ENCODE measurements around the gene KLK15. TPM values are rescaled to one million over a fixed set of nuclear protein-coding genes. Genes with fewer than 3 reads are reported as not detected.

KLK15 gene
- total RNA-seq, 1 donor from 2014 or later: not detected

- Mint-ChIP-seq H3K4me3 (ENCODE audit: unreplicated experiment) (no peak overlapping the region), H3K27ac (ENCODE audit: unreplicated experiment) (no peak overlapping the region), H3K9me3 (ENCODE audit: low read depth) (peaks cover 14% of the 10 kb centered on the region), H3K4me1 (ENCODE audit: low read depth) (no peaks in the 10 kb centered on the region), H3K27me3 (ENCODE audit: low read depth) (peaks cover 29% of the 10 kb centered on the region), H3K36me3 (ENCODE audit: low read depth) (peaks cover 2% of the 10 kb centered on the region)
- no peak for TF ChIP-seq CTCF (IDR thresholded peaks at IDR 0.05)
- no peak for DNase-seq (ENCODE audit: low spot score)
Observed at GRCh38 chr19:50843701-50844221, 10.4 kb upstream of the KLK15 start.

DNA sequence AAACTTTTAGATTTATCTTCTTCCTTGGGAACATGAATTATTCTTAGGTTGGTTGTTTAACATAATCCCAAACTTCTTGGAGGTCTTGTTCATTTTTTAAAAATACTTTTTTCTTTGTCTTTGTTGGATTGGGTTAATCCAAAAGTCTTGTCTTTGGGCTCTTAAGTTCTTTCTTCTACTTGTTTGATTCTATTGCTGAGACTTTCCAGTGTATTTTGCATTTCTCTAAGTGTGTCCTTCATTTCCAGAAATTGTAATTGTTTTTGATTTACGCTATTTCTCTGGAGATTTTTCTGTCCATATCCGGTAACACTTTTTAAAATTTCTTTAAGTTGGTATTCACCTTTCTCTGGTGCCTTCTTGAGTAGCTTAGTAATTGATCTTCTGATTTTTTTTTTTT lies 9.8 kb upstream of the KLK15 start:
- peaks cover 25% of the 10 kb centered on the region for H3K27me3 Mint-ChIP-seq (ENCODE audit: low read depth)
- H3K4me3 Mint-ChIP-seq (ENCODE audit: unreplicated experiment): no peak overlapping the region
- no peak for DNase-seq (ENCODE audit: low spot score)
- peaks cover 2% of the 10 kb centered on the region for H3K36me3 Mint-ChIP-seq (ENCODE audit: low read depth)
- no peak overlapping the region for H3K27ac Mint-ChIP-seq (ENCODE audit: unreplicated experiment)
- H3K9me3 Mint-ChIP-seq (ENCODE audit: low read depth): peaks cover 14% of the 10 kb centered on the region
- H3K4me1 Mint-ChIP-seq (ENCODE audit: low read depth): no peaks in the 10 kb centered on the region
- no peak for TF ChIP-seq CTCF (IDR thresholded peaks at IDR 0.05)

DNA sequence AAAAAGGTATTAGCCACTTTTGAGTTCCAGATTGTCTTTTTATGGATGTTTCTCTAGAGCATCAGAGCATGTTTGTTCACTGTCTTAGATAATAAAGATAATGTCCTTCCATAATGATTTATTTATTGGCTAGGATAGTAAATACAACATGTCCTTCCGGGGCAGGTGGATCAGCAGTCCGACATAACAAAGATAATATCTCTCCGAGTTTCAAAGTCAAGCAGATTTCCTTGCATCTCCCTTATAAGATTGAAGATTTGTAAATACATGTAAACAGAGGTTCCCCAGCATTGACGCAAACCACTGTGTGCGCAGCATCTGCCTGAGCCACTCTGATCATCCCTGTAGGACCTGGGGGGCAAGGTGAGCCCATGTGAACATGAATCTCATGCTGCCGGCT lies 8.8 kb upstream of the KLK15 start:
- DNase-seq (ENCODE audit: low spot score): no peak
- Mint-ChIP-seq H3K36me3 (ENCODE audit: low read depth) (peaks cover 2% of the 10 kb centered on the region), H3K4me1 (ENCODE audit: low read depth) (peaks cover under 1% of the 10 kb centered on the region), H3K4me3 (ENCODE audit: unreplicated experiment) (no peak overlapping the region), H3K9me3 (ENCODE audit: low read depth) (peaks cover 14% of the 10 kb centered on the region), H3K27ac (ENCODE audit: unreplicated experiment) (no peak overlapping the region), H3K27me3 (ENCODE audit: low read depth) (peaks cover 26% of the 10 kb centered on the region)
- TF ChIP-seq CTCF (IDR thresholded peaks at IDR 0.05): no peak

DNA sequence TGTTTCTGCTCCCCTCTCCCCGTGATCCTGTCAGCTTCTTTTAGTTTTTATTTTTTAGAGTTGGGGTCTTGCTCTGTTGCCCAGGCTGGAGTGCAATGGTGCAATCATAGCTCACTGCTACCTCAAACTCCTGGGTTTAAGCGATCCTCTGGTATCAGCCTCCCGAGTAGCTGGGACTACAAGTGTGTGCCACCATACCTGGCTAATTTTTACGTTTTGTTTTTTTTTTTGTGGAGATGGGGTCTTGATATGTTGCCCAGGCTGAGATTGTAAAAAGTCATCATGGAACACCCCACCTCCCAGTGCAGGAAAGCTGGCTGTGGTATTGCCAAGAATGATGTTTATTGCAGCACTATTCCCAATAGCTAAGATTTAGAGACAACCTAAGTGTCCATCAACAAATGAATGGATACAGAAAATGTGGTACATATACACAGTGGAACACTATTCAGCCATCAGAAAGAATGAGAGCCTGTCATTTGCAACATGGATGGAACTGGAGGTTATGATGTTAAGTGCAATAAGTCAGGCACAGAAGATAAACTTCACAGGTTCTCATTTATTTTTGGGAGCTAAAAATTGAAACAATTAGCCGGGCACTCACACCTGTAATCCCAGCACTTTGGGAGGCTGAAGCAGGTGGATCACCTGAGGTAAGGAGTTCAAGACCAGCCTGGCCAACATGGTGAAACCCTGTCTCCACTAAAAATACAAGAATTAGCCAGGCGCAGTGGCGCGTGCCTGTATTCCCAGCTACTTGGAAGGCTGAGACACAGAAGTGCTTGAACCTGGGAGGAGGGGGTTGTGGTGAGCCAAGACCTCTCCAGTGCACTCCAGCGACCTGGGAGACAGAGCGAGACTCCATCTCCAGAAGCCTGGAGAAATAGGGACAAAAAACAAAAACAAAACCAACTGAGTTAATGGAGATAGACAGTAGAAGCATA lies 6.6 kb upstream of the KLK15 start:
- Mint-ChIP-seq H3K27me3 (ENCODE audit: low read depth) (peaks cover 22% of the 10 kb centered on the region), H3K36me3 (ENCODE audit: low read depth) (peaks cover 2% of the 10 kb centered on the region), H3K27ac (ENCODE audit: unreplicated experiment) (no peak overlapping the region), H3K9me3 (ENCODE audit: low read depth) (peaks cover 14% of the 10 kb centered on the region), H3K4me3 (ENCODE audit: unreplicated experiment) (no peak overlapping the region), H3K4me1 (ENCODE audit: low read depth) (peaks cover 13% of the 10 kb centered on the region)
- TF ChIP-seq CTCF (IDR thresholded peaks at IDR 0.05): no peak
- no peak for DNase-seq (ENCODE audit: low spot score)

DNA sequence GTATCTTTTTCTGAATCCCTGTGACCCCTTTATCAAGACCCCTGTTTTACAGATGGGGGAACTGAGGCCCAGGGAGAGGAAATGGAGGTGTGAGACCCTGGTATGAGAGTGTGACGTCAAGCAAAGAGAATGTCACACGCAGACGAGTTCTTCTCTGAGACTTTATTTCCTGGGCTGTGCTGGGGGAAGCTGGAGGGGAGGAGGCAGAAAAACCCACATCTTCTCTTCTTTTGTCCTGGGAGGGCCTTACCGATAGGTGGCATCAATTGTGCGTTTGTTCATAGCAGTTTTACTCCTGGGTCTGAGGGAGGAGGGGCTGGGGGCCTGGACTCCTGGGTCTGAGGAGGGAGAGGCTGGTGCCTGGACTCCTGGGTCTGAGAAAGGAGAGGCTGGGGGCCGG lies 4.9 kb upstream of the KLK15 start:
- Mint-ChIP-seq H3K36me3 (ENCODE audit: low read depth) (peaks cover under 1% of the 10 kb centered on the region), H3K4me1 (ENCODE audit: low read depth) (peaks cover 13% of the 10 kb centered on the region), H3K4me3 (ENCODE audit: unreplicated experiment) (no peak overlapping the region), H3K9me3 (ENCODE audit: low read depth) (peaks cover 8% of the 10 kb centered on the region), H3K27me3 (ENCODE audit: low read depth) (peaks cover 12% of the 10 kb centered on the region), H3K27ac (ENCODE audit: unreplicated experiment) (no peak overlapping the region)
- peak; percentile 42 for TF ChIP-seq CTCF (IDR thresholded peaks at IDR 0.05)
- peak; percentile 10 for DNase-seq (ENCODE audit: low spot score)

Data from chondrocyte (in vitro differentiated cells).